ENCODE data around the gene KDM2A.

KDM2A gene

GRCh38 chr11:67275606-67276409 is 156.7 kb downstream of the KDM2A start:
- peak; percentile 78 for DNase-seq

DNA sequence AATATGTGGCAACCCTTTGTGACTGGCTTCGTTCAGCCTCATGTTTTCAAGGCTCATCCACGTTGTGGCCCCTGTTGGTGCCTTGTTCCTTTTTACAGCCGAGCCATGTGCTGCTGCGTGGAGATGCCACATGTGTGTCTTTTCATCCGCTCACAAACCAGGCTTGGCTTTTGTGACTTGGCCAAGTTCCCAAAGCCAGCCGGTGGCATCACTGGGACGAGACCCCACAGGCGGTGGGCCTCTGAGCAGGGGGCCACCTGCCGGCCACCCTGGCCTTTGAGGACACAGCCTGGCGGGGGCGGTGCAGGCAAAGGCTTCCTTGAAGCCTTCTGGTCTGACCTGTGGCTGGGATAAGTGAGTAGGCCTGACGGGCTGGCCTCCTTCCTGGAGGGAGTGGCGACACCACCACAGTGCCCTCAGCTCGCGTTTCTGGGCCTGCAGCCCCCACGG is 157.7 kb downstream of the KDM2A start:
- DNase-seq: peak; percentile 89

GRCh38 chr11:67277231-67277961 is 158.3 kb downstream of the KDM2A start:
- peak; percentile 92 for DNase-seq

DNA sequence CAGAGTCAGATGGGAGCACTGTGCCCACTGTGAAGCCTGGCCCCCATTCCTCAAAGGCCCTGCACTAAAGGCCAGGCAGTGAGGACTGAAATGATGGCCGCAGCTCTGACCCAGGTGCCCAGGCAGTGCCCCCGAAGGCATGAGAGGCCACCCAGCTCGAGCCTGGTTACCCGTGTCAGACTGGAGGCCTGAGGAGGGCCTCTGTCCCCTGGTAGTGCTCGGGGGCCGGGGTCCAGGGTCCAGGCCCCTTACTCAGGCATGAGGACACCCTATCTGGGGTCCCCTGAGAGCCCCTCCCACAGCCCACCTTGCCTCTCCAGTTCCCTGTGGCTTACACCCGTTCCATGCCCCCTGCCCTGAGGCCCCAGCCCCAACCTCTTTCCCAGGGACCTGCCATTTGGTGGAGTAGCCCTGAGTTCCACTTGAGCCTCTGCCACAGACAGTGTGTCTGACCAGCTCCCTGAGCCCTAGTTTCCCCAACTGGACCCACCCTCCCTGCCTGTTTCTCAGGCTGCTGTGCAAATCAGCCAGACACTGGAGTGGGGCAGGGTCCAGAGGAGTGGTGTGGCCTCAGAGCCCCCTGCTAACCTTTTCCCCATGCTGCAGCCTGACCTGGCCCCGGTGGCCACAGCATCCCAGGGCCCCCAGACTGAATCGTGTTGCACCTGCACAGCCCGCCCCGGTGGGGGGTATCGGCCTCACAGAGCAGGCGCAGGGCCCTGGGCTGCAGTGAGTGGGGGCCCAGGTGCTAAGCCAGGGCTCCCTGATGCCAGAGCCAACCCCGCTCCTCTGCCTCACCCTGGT is 159.3 kb downstream of the KDM2A start:
- DNase-seq: no peak

- no peak for DNase-seq
These were observed 160.0 kb downstream of the KDM2A start for GRCh38 chr11:67278939-67279588.

- no peak for DNase-seq
These were observed 160.7 kb downstream of the KDM2A start for GRCh38 chr11:67279589-67280340.

GRCh38 chr11:67280341-67280787 is 161.3 kb downstream of the KDM2A start:
- DNase-seq: no peak

DNA sequence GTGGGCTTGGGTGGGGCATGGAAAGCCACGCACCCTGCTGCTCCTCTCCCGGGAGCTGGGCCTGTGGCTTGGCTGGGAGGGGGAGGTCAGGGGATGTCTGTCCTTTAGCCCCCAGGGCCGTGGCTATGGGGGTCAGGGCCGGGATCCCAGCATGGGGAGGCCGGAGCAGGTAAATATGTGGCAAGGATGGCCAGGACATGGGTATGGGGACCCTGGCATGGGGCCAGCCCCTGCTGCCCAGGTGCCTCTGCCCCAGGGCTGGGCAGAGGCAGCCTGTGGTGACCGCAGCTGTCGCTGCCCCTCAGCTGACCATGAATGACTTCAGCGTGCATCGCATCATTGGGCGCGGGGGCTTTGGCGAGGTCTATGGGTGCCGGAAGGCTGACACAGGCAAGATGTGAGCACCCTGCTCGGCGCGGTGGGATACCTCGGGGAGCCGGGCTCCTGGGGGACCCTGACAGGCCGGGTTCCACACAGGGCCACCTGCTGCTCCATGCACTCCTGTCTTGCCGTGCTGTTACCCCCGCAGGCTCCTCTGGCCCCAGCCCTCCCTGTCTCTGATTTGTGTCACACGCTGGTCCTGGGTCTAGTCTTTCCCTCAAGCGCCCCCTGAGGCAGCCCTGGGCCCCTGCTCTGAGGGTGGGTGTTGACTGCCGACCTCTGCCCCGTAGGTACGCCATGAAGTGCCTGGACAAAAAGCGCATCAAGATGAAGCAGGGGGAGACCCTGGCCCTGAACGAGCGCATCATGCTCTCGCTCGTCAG is 161.9 kb downstream of the KDM2A start:
- no peak for DNase-seq

DNA sequence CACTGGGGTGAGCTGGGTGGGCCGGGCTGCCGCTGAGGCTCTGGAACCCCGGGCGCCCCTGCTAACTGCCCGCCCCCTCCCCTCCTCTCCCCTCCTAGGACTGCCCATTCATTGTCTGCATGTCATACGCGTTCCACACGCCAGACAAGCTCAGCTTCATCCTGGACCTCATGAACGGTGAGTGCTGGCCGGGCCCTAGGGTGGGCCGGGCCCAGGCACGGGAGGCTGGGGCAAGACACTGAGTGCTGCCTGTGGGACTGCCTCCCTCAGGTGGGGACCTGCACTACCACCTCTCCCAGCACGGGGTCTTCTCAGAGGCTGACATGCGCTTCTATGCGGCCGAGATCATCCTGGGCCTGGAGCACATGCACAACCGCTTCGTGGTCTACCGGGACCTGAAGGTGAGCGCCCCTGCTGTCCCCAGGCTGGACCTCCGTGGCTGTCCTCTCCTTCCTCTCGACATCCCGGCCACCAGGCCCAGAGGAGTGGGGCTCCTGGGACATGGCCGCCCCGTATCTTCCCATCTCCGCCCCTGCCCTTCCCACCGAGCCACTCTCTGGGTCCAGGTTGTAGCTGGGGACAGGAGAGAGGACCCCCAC is 162.6 kb downstream of the KDM2A start:
- DNase-seq: no peak

DNA sequence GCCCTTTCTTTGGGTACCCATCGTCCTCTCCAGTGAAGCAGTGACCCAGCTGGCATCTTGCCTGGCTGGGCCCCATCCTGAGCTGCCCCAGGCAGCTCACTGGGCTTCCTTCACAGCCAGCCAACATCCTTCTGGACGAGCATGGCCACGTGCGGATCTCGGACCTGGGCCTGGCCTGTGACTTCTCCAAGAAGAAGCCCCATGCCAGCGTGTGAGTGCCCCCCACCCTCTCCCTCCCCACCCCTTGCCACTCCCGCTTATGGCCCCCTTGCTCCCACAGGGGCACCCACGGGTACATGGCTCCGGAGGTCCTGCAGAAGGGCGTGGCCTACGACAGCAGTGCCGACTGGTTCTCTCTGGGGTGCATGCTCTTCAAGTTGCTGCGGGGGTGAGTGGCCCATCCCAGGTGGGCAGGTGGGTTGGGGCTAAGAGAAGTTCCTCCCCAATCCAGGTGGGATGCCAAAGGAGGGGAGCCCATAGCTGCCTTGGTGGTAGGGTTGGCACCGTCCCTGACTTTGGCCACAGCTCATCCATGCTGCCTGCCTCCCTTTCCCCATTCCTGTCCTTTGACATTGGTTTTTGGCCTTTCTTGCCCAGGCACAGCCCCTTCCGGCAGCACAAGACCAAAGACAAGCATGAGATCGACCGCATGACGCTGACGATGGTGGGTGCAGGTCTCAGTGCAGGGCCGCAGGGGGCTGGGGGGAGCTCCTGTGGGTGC is 163.3 kb downstream of the KDM2A start:
- DNase-seq: no peak

DNA sequence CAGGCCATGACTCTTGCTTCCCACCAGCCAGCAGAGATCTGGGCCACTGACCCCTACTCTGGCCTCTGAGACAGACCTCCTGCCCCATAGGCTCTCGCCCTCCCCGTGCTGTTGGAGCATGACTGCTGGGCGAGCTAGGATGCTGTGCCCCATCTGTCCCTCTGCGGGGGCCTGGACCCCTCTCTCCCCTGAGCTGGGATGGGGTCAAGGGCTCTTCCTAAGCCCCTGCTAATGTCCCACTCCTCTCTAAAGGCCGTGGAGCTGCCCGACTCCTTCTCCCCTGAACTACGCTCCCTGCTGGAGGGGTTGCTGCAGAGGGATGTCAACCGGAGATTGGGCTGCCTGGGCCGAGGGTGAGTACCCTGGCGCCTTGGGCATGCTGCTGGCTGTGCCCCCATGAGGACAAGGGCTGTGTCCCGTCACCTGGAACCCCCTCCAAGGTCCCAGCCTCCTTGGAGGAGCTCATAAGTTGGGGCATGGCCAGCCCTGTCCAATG is 163.9 kb downstream of the KDM2A start:
- no peak for DNase-seq

- no peak for DNase-seq
These were observed 164.5 kb downstream of the KDM2A start for GRCh38 chr11:67283481-67283963.

DNA sequence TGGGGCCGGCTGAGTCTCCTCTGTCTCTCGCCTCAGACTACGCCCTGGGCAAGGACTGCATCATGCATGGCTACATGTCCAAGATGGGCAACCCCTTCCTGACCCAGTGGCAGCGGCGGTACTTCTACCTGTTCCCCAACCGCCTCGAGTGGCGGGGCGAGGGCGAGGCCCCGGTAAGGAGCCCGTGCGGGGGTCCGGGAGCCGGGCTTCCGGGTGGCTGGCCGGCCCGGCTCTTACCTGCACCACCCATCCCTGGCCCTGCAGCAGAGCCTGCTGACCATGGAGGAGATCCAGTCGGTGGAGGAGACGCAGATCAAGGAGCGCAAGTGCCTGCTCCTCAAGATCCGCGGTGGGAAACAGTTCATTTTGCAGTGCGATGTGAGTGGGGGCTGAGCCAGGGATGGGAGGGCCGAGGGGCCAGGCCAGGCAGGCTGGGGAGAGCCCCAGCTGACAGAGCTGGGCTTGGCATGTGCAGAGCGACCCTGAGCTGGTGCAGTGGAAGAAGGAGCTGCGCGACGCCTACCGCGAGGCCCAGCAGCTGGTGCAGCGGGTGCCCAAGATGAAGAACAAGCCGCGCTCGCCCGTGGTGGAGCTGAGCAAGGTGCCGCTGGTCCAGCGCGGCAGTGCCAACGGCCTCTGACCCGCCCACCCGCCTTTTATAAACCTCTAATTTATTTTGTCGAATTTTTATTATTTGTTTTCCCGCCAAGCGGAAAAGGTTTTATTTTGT is 165.9 kb downstream of the KDM2A start:
- DNase-seq: no peak

- DNase-seq: no peak
These were observed 166.8 kb downstream of the KDM2A start for GRCh38 chr11:67285541-67286498.

DNA sequence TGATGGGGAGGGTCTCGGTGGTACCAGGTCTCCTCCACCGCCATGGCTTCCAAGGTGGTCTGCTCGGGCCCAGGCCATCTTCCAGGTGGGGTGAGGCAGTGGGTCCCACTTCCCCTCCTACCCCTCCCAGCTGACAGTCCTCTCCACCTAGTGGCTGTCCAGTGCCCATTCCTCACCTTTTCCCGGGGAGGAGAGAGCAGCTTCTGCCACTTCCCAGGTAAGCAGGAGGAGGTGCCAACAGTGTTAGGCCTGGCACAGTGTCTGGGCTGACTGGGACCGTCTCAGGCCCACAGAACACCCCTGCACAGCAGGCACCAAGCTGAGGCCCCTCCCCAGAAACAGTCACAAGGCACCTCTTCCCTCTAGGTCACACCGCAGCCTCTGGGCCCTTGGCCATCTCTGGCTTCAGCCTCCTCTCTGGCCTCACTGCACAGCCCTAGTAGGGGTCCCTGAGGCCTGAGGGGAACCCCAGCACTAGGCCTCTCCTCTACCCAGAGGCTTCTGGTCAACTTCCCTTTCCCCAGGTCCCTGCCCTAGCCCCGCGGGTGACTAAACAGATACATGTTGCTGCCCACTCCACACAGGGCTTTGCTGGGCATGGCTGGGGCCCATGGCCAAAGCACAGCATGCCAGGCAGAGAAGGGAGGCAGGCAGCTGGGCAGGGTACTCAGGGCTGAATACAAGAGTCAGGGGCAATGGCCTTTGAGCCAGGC is 167.7 kb downstream of the KDM2A start:
- peak; percentile 76 for DNase-seq

GRCh38 chr11:67287355-67288197 is 168.5 kb downstream of the KDM2A start:
- peak; percentile 76 for DNase-seq

All from activated CD8-positive, alpha-beta memory T cell treated with anti-CD3 and anti-CD28 coated beads for 24 hours (primary cell).